GM23248 (cell line): ENCODE results near the gene HMMR.

Experiments used
- EZH2 ChIP-seq: fragments of 200-600 bp; sonication (generic); IDR thresholded peaks from 2 replicates; pipeline ENCODE4 v1.6.1; 2018; ENCODE audit warnings: antibody characterized with exemption, mild to moderate bottlenecking; ENCODE audit not compliant: insufficient read depth, poor library complexity, severe bottlenecking
- EZH2phosphoT487 ChIP-seq: fragments of 200-600 bp; sonication (generic); IDR thresholded peaks from 2 replicates; pipeline ENCODE4 v1.6.1; 2018; ENCODE audit warnings: antibody characterized with exemption, moderate library complexity, mild to moderate bottlenecking, low read depth; ENCODE audit not compliant: insufficient read depth

DNA sequence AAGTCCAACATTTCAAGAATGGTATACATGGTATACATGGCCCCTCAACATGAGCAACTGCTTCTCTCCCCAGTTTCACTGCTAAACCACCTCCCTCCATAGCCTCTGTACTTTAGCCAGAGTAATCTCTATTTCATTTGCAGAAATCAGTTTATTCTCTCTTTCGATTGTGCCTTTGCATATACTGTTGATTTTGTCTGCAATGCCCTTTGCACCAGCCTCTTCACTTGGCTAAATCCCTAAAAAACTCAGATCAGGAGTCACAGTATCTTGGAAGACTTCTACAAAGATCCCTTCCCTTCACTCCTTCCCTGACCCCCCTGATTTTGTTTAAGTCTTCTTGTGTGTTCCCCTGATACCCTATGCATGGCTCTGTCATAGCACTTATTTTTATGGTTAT is 27.9 kb upstream of the HMMR start:
- TF ChIP-seq EZH2: no peak
- TF ChIP-seq EZH2phosphoT487: no peak
